HepG2 (cell line): ENCODE results near the gene METRNL. TPM values are rescaled to one million over a fixed set of nuclear protein-coding genes. Genes with fewer than 3 reads are reported as not detected.

ENCODE experiments used
- ATAC-seq: fragments of 200-7000 bp; cut with Tn5 transposase; 3 replicates; pipeline ENCODE4 v1.9.1; 2020; ENCODE audit warnings: mild to moderate bottlenecking, moderate library complexity
- BruUV-seq: library from RNA; stranded (reverse); fragments of 400-500 nt; replicated peaks from 2 replicates; lab custom pipeline; 2021; lab: Mats Ljungman, UMichigan
- CTCF ChIA-PET: fragments of 300-600 bp; formaldehyde crosslinking; extraction: SDS; loops from one replicate; lab custom pipeline; 2021; ENCODE audit warnings: low total read pairs, inconsistent platforms, low intra/inter-chr PET ratio; lab: Yijun Ruan, JAX
- POLR2A ChIA-PET: fragments of 350-600 bp; sonication (Branson Sonifier 250); formaldehyde crosslinking; loops from one replicate; lab custom pipeline; 2020; ENCODE audit warnings: antibody characterized with exemption, inconsistent platforms; lab: Yijun Ruan, JAX
- DNase-seq: peaks from one replicate; pipeline ENCODE4 v3.0.0-alpha.2; 2015; ENCODE audit warnings: low spot score
- FAIRE-seq: peaks from 3 replicates; lab custom pipeline; 2011; peaks lifted over from hg19 to GRCh38; lab: Jason Lieb, UNC
- H2AFZ ChIP-seq: one replicate; pipeline ENCODE4 v1.6.1; 2011; ENCODE audit warnings: low read length, inconsistent platforms
- H3K27ac ChIP-seq: fragments of 300-600 bp; 3 replicates; pipeline ENCODE4 v1.8.0; 2011; ENCODE audit warnings: mixed run types, mild to moderate bottlenecking, mixed read lengths, low read length, inconsistent platforms; ENCODE audit not compliant: insufficient read depth; ENCODE audit errors: extremely low read length
- H3K27me3 ChIP-seq, 2 experiments: fragments of 200-600 bp in 1 of 2; 2 replicates in 1 of 2; 3 replicates in 1 of 2; pipeline versions ENCODE4 v1.6.0 to v1.8.0; 2011; ENCODE audit warnings: low read length in 2 of 2, mild to moderate bottlenecking in 2 of 2, moderate library complexity in 2 of 2, inconsistent platforms in 1 of 2; ENCODE audit not compliant: insufficient read depth in 2 of 2, control insufficient read depth in 1 of 2
- H3K36me3 ChIP-seq, 2 experiments: fragments of 200-600 bp in 1 of 2; replicated peaks in 1 of 2; 2 replicates in 1 of 2; 3 replicates in 1 of 2; pipeline versions ENCODE4 v1.5.1 to v1.8.0; 2011; ENCODE audit warnings: low read length in 2 of 2, inconsistent platforms in 1 of 2; ENCODE audit not compliant: insufficient read depth in 2 of 2, control insufficient read depth in 1 of 2
- H3K4me1 ChIP-seq: 2 replicates; pipeline ENCODE4 v1.5.1; 2012; ENCODE audit warnings: low read length, inconsistent platforms; ENCODE audit not compliant: insufficient read depth
- H3K4me2 ChIP-seq: 2 replicates; pipeline ENCODE4 v1.6.0; 2011; ENCODE audit warnings: low read depth, low read length, inconsistent platforms
- H3K4me3 ChIP-seq, 3 experiments: fragments of 200-600 bp in 1 of 3; sonication (generic), shearing (Covaris generic) in 1 of 3; replicated peaks in 1 of 3; 2 replicates each; pipeline ENCODE4 v1.5.1; 2011 to 2016; ENCODE audit warnings: low read length in 3 of 3, inconsistent platforms in 2 of 3, low read depth in 2 of 3, mild to moderate bottlenecking in 2 of 3, control low read depth in 1 of 3, mixed read lengths in 1 of 3; ENCODE audit not compliant: insufficient read depth in 1 of 3
- H3K79me2 ChIP-seq: one replicate; pipeline ENCODE4 v1.6.1; 2011; ENCODE audit warnings: low read length, inconsistent platforms; ENCODE audit not compliant: insufficient read depth
- H3K9ac ChIP-seq: 2 replicates; pipeline ENCODE4 v1.6.0; 2011; ENCODE audit warnings: mild to moderate bottlenecking, low read depth, low read length, inconsistent platforms; ENCODE audit not compliant: insufficient read depth
- H3K9me3 ChIP-seq: 2 replicates; pipeline ENCODE4 v1.5.1; 2012; ENCODE audit warnings: mild to moderate bottlenecking, low read length
- H4K20me1 ChIP-seq: 2 replicates; pipeline ENCODE4 v1.6.0; 2011; ENCODE audit warnings: inconsistent platforms, mild to moderate bottlenecking, low read length, moderate library complexity; ENCODE audit not compliant: insufficient read depth
- BHLHE40 ChIP-seq: IDR thresholded peaks from 2 replicates; pipeline ENCODE4 v1.6.1; 2011; ENCODE audit warnings: low read length, improper control_type of control experiment
- IRX3 ChIP-seq: sonication (generic); formaldehyde crosslinking; IDR thresholded peaks from 2 replicates; pipeline ENCODE4 v1.8.1; 2023; ENCODE audit warnings: mild to moderate bottlenecking, low read depth, missing genetic modification reagents, borderline replicate concordance
- MNT ChIP-seq: fragments of 450-650 bp; IDR thresholded peaks from 2 replicates; pipeline ENCODE4 v1.6.1; 2016
- MTA1 ChIP-seq: sonication (generic); formaldehyde crosslinking; IDR thresholded peaks from 2 replicates; pipeline ENCODE4 v1.4.0; 2020; ENCODE audit warnings: missing genetic modification reagents, mild to moderate bottlenecking, borderline replicate concordance
- PAXIP1 ChIP-seq: sonication (generic); formaldehyde crosslinking; conservative IDR thresholded peaks from 2 replicates; pipeline ENCODE4 v1.4.0; 2020; ENCODE audit warnings: mild to moderate bottlenecking, missing genetic modification reagents, moderate library complexity
- SPEN ChIP-seq: sonication (generic); formaldehyde crosslinking; IDR thresholded peaks from 2 replicates; pipeline ENCODE4 v1.5.1; 2020; ENCODE audit warnings: low read depth, mild to moderate bottlenecking, missing genetic modification reagents
- ZMYM2 ChIP-seq: sonication (generic); formaldehyde crosslinking; IDR thresholded peaks from 2 replicates; pipeline ENCODE4 v1.8.0; 2022; ENCODE audit warnings: mild to moderate bottlenecking, missing genetic modification reagents
- ZNF619 ChIP-seq: sonication (generic); formaldehyde crosslinking; IDR thresholded peaks from 2 replicates; pipeline ENCODE4 v1.4.0; 2020; ENCODE audit warnings: mild to moderate bottlenecking, missing genetic modification reagents
- WGBS: methylation state at CpG from one replicate; pipeline ENCODE4 v1.1.6; 2017; ENCODE audit warnings: low lambda C conversion rate; 5-methylcytosine and 5-hydroxymethylcytosine counted together
- in situ Hi-C: cut with HindIII; loops from 2 replicates; pipeline ENCODE4 v1.10.0; 2017; ENCODE audit warnings: low pct_unique_long_range_greater_than_20kb; ENCODE audit not compliant: extremely low pct_ligation_motif_present
- intact Hi-C: fragments of 100-400 bp; cut with micrococcal nuclease; formaldehyde crosslinking; loops from one replicate; pipeline ENCODE4 v1.10.0; 2022; ENCODE audit not compliant: unreplicated experiment
- polyA plus RNA-seq, 8 experiments: library from polyadenylated mRNA; depleted of rRNA in 3 of 8; stranded (reverse) in 7 of 8; unstranded in 1 of 8; fragments of >200 nt; fragmentation: Illumina TruSeq in 4 of 8; extraction: Trizol in 4 of 8; gene quantifications; 2 replicates each; pipeline versions ENCODE4 v1.2.1 to v1.2.3, GENCODE V29; 2011 to 2016; ENCODE audit warnings: low read depth in 4 of 8, missing spikeins in 1 of 8, mixed read lengths in 1 of 8; ENCODE audit not compliant: insufficient read depth in 1 of 8
- total RNA-seq, 5 experiments: library from RNA; depleted of rRNA; stranded (reverse); fragments of >200 nt; fragmentation: Illumina TruSeq; extraction: Trizol; gene quantifications; 2 replicates each; pipeline ENCODE4 v1.2.3, GENCODE V29; 2016; ENCODE audit warnings: low read depth in 1 of 5

METRNL gene
- total and polyA plus RNA-seq, 2 of the 13 experiments (the other 11 are each of a cell fraction or from before 2014, with no cell fraction given), result 0.66 to 0.84 TPM

- H3K36me3 ChIP-seq, result no peaks in the 10 kb centered on the region
- H3K4me3 ChIP-seq, result no peak overlapping the region
- ChIA-PET CTCF (no interaction called here), POLR2A (no interaction called here)
- no peaks in the 10 kb centered on the region for H3K9me3 ChIP-seq
- no peak overlapping the region for H3K9ac ChIP-seq
- WGBS, result 33% methylated on average over 33 of the region's 47 CpGs
- no peak overlapping the region for H3K4me2 ChIP-seq
- H4K20me1 ChIP-seq, result peaks cover 4% of the 10 kb centered on the region; the same call in 1 of the 2 replicates
- BruUV-seq, result no TSS peak
- ATAC-seq (no peak), FAIRE-seq (no peak), DNase-seq (no peak)
- intact Hi-C loops (no loop called here), in situ Hi-C loops (no loop called here)
- peak; percentile 84 for TF ChIP-seq BHLHE40
- TF ChIP-seq ZMYM2 (CRISPR knock-in tag), result no peak
- H3K79me2 ChIP-seq, result no peaks in the 10 kb centered on the region
- no peak overlapping the region for H2AFZ ChIP-seq
- peaks cover 24% of the 10 kb centered on the region for H3K4me1 ChIP-seq
- peaks cover 14 to 60% of the 10 kb centered on the region in 2 experiments; a peak in 4 of 5 replicates for H3K27me3 ChIP-seq
- no peak overlapping the region for H3K27ac ChIP-seq
Observed at GRCh38 chr17:83089328-83090132, 10.1 kb downstream of the METRNL start.

GRCh38 chr17:83090444-83091256 lies 11.2 kb downstream of the METRNL start:
- FAIRE-seq, result no peak
- Histone ChIP-seq H3K27ac (no peak overlapping the region), H3K4me3 (no peak overlapping the region), H3K36me3 (no peaks in the 10 kb centered on the region), H3K9ac (no peak overlapping the region), H3K4me2 (no peak overlapping the region), H4K20me1 (peaks cover 4% of the 10 kb centered on the region; the same call in 1 of the 2 replicates), H3K79me2 (no peaks in the 10 kb centered on the region), H3K9me3 (no peaks in the 10 kb centered on the region), H3K27me3 (peaks cover 14 to 51% of the 10 kb centered on the region in 2 experiments; a peak in 4 of 5 replicates), H3K4me1 (peaks cover 24% of the 10 kb centered on the region), H2AFZ (no peak overlapping the region)
- intact Hi-C loops, result no loop called here
- WGBS, result 65% methylated on average over 14 of the region's 32 CpGs
- CTCF ChIA-PET, result no interaction called here
- no peak for ATAC-seq
- no TSS peak for BruUV-seq
- POLR2A ChIA-PET, result no interaction called here
- in situ Hi-C loops, result no loop called here
- no peak for DNase-seq
- TF ChIP-seq PAXIP1 (CRISPR knock-in tag), result no peak
- TF ChIP-seq MTA1 (CRISPR knock-in tag), result peak; percentile 19; the same call in 1 of the 2 replicates
- TF ChIP-seq SPEN (CRISPR knock-in tag), result no peak
- TF ChIP-seq ZNF619, result no peak
- TF ChIP-seq MNT, result no peak
- TF ChIP-seq IRX3 (CRISPR knock-in tag), result no peak
